GM21717 (cell line): ENCODE results near the gene SDR39U1.
A peak's percentile ranks its signal among the peaks of the same experiment; 100 is the strongest.
"Not testable (repeated sequence)": the region's sequence is repeated elsewhere in the genome, so short reads cannot be mapped to it uniquely, and the experiment has no call there.

Source experiments
- ATAC-seq: cut with Tn5 transposase; IDR thresholded peaks from one replicate; pipeline ENCODE4 v1.9.1; 2021; ENCODE audit warnings: mild to moderate bottlenecking, moderate library complexity; ENCODE audit not compliant: unreplicated experiment

The SDR39U1 gene

GRCh38 chr14:24442240-24443052, at the start of gene SDR39U1:
Gene SDR39U1 (minus strand): TSS chr14:24442776. CDS start chr14:24442769, 7 bp downstream.
- peak; percentile 82 for ATAC-seq

- not testable (repeated sequence) for ATAC-seq
These were observed 49.2 kb upstream of the SDR39U1 start for GRCh38 chr14:24491586-24492408.

- peak; percentile 59 for ATAC-seq
These were observed 41.2 kb upstream of the SDR39U1 start for GRCh38 chr14:24483604-24484252.

GRCh38 chr14:24482699-24483303, 40.2 kb upstream of the SDR39U1 start:
- not testable (repeated sequence) for ATAC-seq

GRCh38 chr14:24481622-24482324, 39.2 kb upstream of the SDR39U1 start:
- no peak for ATAC-seq

- not testable (repeated sequence) for ATAC-seq
These were observed 37.4 kb upstream of the SDR39U1 start for GRCh38 chr14:24479999-24480398.

GRCh38 chr14:24475261-24475660, 32.7 kb upstream of the SDR39U1 start:
- no peak for ATAC-seq

GRCh38 chr14:24473211-24473610, 30.6 kb upstream of the SDR39U1 start:
- ATAC-seq = no peak

- ATAC-seq = not testable (repeated sequence)
These were observed 27.9 kb upstream of the SDR39U1 start for GRCh38 chr14:24470450-24470849.

- no peak for ATAC-seq
These were observed 23.2 kb upstream of the SDR39U1 start for GRCh38 chr14:24465805-24466204.

GRCh38 chr14:24465368-24465767, 22.8 kb upstream of the SDR39U1 start:
- ATAC-seq = no peak

- ATAC-seq = no peak
These were observed 21.6 kb upstream of the SDR39U1 start for GRCh38 chr14:24463884-24464785.

- ATAC-seq = no peak
These were observed 20.7 kb upstream of the SDR39U1 start for GRCh38 chr14:24463017-24463883.

- ATAC-seq = no peak
These were observed 18.8 kb upstream of the SDR39U1 start for GRCh38 chr14:24461336-24461735.

- no peak for ATAC-seq
These were observed 16.8 kb upstream of the SDR39U1 start for GRCh38 chr14:24459331-24459730.

GRCh38 chr14:24458736-24459135, 16.2 kb upstream of the SDR39U1 start:
- ATAC-seq = no peak

GRCh38 chr14:24456980-24457379, 14.4 kb upstream of the SDR39U1 start:
- ATAC-seq = no peak

- ATAC-seq = not testable (repeated sequence)
These were observed 8.3 kb upstream of the SDR39U1 start for GRCh38 chr14:24450828-24451227.
